Measurements from ENCODE around the gene IL5. TPM values are rescaled to one million over a fixed set of nuclear protein-coding genes. Genes with fewer than 3 reads are reported as not detected.

IL5 gene
- total and polyA plus RNA-seq, 2 of the 13 experiments (the other 11 are each of a cell fraction or from before 2014, with no cell fraction given), result not detected

DNA sequence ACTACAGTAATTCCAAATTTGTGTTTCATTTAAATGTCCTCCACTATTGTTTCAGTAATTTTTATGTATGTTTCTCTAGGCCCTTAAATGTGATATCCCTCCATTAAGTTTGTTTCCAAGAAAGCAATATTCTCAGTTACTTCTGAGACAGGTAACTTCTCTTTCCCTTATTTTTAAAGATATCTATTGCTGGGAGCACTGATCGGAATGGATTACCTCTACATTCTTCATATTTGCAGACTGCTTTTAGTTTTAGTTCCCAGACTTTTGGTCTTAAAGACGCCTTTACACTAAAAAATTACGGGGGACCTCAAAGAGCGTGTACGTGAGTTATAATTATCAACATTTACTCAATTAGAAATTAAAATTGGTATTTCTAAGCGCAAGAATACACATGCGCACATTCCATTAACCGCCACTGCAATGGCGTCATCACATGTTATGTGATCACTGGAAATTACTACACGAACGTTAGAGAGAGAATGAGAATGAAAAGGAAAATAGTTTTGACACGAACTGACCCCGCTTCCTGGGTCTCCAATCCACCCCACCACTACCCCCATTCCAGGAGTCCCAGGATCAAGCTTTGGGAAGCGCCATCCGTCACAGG lies 12.9 kb upstream of the IL5 start:
- ChIA-PET POLR2A (interaction anchor here (0.9 to 1.8 kb wide), 7 partner anchors 10 to 262 kb away, joined by 3 to 6 read pairs (median 4); partner anchors contain the start of gene SLC22A4), CTCF (ENCODE audit: low intra/inter-chr PET ratio, low total read pairs) (no interaction called here)
- no peak for DNase-seq (ENCODE audit: low spot score)
- peak overlapping the region; percentile 71 for H3K9ac ChIP-seq (ENCODE audit: insufficient read depth, low read depth, low read length)
- TSS peak; percentile 90 for BruUV-seq (replicated peaks)
- H3K27me3 ChIP-seq (ENCODE audit: control insufficient read depth in 1 of 2, insufficient read depth in 2 of 2, low read length in 2 of 2), result no peaks in the 10 kb centered on the region; a peak in 1 of 5 replicates
- 65% methylated on average over 15 of the region's 15 CpGs for WGBS (ENCODE audit: low lambda C conversion rate)
- H3K79me2 ChIP-seq (ENCODE audit: insufficient read depth, low read length), result peaks cover 25% of the 10 kb centered on the region
- peak overlapping the region; percentile 89 for H3K4me2 ChIP-seq (ENCODE audit: low read depth, low read length)
- TF ChIP-seq CREM (IDR thresholded peaks at IDR 0.05) (peak; percentile 23; the same call in 1 of the 2 replicates), CREM (CRISPR knock-in tag; IDR thresholded peaks at IDR 0.05) (no peak), RBFOX2 (IDR thresholded peaks at IDR 0.05; ENCODE audit: low read depth, low read length) (no peak), ZNF256 (CRISPR knock-in tag; conservative IDR thresholded peaks at IDR 0.05) (peak; percentile 1; the same call in 1 of the 2 replicates)
- H3K9me3 ChIP-seq (ENCODE audit: low read length), result no peaks in the 10 kb centered on the region
- in situ Hi-C loops (cut with HindIII; ENCODE audit: extremely low pct_ligation_motif_present, low pct_unique_long_range_greater_than_20kb), result no loop called here
- peak overlapping the region; percentile 43 for H2AFZ ChIP-seq (ENCODE audit: low read length)
- ATAC-seq, result no peak
- peak overlapping the region; percentile 71 to 73 (median 72); a peak in 5 of 6 replicates for H3K4me3 ChIP-seq (replicated peaks in 1 of 3; ENCODE audit: insufficient read depth in 1 of 3, low read depth in 2 of 3, low read length in 3 of 3)
- H3K4me1 ChIP-seq (ENCODE audit: insufficient read depth, low read length), result peaks cover 17% of the 10 kb centered on the region; the same call in 1 of the 2 replicates
- FAIRE-seq, result no peak
- intact Hi-C loops (cut with micrococcal nuclease; ENCODE audit: unreplicated experiment), result no loop called here
- H4K20me1 ChIP-seq (ENCODE audit: insufficient read depth, low read length), result no peaks in the 10 kb centered on the region
- H3K36me3 ChIP-seq (replicated peaks in 1 of 2; ENCODE audit: control insufficient read depth in 1 of 2, insufficient read depth in 2 of 2, low read length in 2 of 2), result peaks cover 4 to 8% of the 10 kb centered on the region in 2 experiments; a peak in 3 of 5 replicates
- peak overlapping the region; percentile 88 for H3K27ac ChIP-seq (ENCODE audit: extremely low read length, insufficient read depth, low read length)

DNA sequence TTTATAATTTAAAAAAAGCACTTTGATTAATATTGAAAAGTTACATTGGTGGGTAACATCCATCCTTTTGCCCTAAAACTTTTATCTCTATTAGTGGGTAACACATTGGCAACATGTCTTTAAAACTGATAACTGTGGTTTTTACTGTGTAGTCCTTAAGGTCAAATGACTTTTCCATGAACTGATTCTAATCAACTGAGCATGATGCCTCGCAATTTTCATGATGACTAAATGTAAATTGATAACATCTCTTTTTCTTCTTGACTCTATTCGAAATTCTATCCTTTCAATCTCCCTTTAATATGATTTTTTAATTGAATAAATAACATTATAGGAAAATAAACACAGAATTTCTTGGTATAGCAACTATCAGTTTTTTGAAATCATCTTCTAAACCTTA lies 6.3 kb upstream of the IL5 start:
- no peak overlapping the region for H3K27ac ChIP-seq (ENCODE audit: extremely low read length, insufficient read depth, low read length)
- no peak for DNase-seq (ENCODE audit: low spot score)
- H3K79me2 ChIP-seq (ENCODE audit: insufficient read depth, low read length), result no peaks in the 10 kb centered on the region
- H4K20me1 ChIP-seq (ENCODE audit: insufficient read depth, low read length), result no peaks in the 10 kb centered on the region
- no peaks in the 10 kb centered on the region for H3K9me3 ChIP-seq (ENCODE audit: low read length)
- H3K27me3 ChIP-seq (ENCODE audit: control insufficient read depth in 1 of 2, insufficient read depth in 2 of 2, low read length in 2 of 2), result 0 out of 5 replicates have a peak, but pooled peaks cover 0 to 1% of the 10 kb centered on the region in 2 experiments
- no peak overlapping the region for H3K4me2 ChIP-seq (ENCODE audit: low read depth, low read length)
- in situ Hi-C loops (cut with HindIII; ENCODE audit: extremely low pct_ligation_motif_present, low pct_unique_long_range_greater_than_20kb), result no loop called here
- intact Hi-C loops (cut with micrococcal nuclease; ENCODE audit: unreplicated experiment), result no loop called here
- CTCF ChIA-PET (ENCODE audit: low intra/inter-chr PET ratio, low total read pairs), result no interaction called here
- no peak overlapping the region for H3K9ac ChIP-seq (ENCODE audit: insufficient read depth, low read depth, low read length)
- no peaks in the 10 kb centered on the region for H3K36me3 ChIP-seq (replicated peaks in 1 of 2; ENCODE audit: control insufficient read depth in 1 of 2, insufficient read depth in 2 of 2, low read length in 2 of 2)
- no peak overlapping the region for H2AFZ ChIP-seq (ENCODE audit: low read length)
- H3K4me3 ChIP-seq (replicated peaks in 1 of 3; ENCODE audit: insufficient read depth in 1 of 3, low read depth in 2 of 3, low read length in 3 of 3), result no peak overlapping the region
- H3K4me1 ChIP-seq (ENCODE audit: insufficient read depth, low read length), result no peaks in the 10 kb centered on the region
- WGBS (ENCODE audit: low lambda C conversion rate), result 4% methylated on average over 2 of the region's 2 CpGs
- no TSS peak for BruUV-seq (replicated peaks)
- TF ChIP-seq SOX13 (IDR thresholded peaks at IDR 0.05) (no peak), SOX13 (CRISPR knock-in tag; conservative IDR thresholded peaks at IDR 0.05 in 1 of 2, IDR thresholded peaks at IDR 0.05 in 1 of 2) (no peak), TBX3 (IDR thresholded peaks at IDR 0.05; ENCODE audit: borderline replicate concordance) (no peak), MBNL3 (CRISPR knock-in tag; conservative IDR thresholded peaks at IDR 0.05) (no peak), TOPORS (CRISPR knock-in tag; IDR thresholded peaks at IDR 0.05) (no peak)
- TF ChIP-seq, protein P1, sequence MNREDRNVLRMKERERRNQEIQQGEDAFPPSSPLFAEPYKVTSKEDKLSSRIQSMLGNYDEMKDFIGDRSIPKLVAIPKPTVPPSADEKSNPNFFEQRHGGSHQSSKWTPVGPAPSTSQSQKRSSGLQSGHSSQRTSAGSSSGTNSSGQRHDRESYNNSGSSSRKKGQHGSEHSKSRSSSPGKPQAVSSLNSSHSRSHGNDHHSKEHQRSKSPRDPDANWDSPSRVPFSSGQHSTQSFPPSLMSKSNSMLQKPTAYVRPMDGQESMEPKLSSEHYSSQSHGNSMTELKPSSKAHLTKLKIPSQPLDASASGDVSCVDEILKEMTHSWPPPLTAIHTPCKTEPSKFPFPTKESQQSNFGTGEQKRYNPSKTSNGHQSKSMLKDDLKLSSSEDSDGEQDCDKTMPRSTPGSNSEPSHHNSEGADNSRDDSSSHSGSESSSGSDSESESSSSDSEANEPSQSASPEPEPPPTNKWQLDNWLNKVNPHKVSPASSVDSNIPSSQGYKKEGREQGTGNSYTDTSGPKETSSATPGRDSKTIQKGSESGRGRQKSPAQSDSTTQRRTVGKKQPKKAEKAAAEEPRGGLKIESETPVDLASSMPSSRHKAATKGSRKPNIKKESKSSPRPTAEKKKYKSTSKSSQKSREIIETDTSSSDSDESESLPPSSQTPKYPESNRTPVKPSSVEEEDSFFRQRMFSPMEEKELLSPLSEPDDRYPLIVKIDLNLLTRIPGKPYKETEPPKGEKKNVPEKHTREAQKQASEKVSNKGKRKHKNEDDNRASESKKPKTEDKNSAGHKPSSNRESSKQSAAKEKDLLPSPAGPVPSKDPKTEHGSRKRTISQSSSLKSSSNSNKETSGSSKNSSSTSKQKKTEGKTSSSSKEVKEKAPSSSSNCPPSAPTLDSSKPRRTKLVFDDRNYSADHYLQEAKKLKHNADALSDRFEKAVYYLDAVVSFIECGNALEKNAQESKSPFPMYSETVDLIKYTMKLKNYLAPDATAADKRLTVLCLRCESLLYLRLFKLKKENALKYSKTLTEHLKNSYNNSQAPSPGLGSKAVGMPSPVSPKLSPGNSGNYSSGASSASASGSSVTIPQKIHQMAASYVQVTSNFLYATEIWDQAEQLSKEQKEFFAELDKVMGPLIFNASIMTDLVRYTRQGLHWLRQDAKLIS (CRISPR knock-in tag; IDR thresholded peaks at IDR 0.05), result no peak
- no peak for FAIRE-seq
- ATAC-seq, result no peak
- POLR2A ChIA-PET, result no interaction called here

Data from HepG2 (cell line).